Lung (tissue), 12 donors: ENCODE measurements around the gene CDKN2B-AS1. TPM values are rescaled to one million over a fixed set of nuclear protein-coding genes. Genes with fewer than 3 reads are reported as not detected.

Experiments used
- ATAC-seq: fragments of 200-7000 bp; cut with Tn5 transposase; one replicate; pipeline ENCODE4 v1.9.1; 2020; ENCODE audit warnings: moderate number of reproducible peaks; ENCODE audit not compliant: insufficient read depth, low FRiP score
- DNase-seq, 3 donors: peaks; one replicate each; pipeline ENCODE4 v3.0.0-alpha.2; 2013 to 2017
- H3K27ac ChIP-seq, 2 donors: one replicate each; pipeline ENCODE4 v1.5.1; 2013; ENCODE audit warnings: mild to moderate bottlenecking in 2 of 2, moderate library complexity in 2 of 2, control low read depth in 1 of 2, inconsistent platforms in 1 of 2, low read depth in 1 of 2, low read length in 1 of 2
- H3K27me3 ChIP-seq, 3 donors: one replicate each; pipeline ENCODE4 v1.5.1; 2013; ENCODE audit warnings: low read length in 2 of 3; ENCODE audit not compliant: control insufficient read depth in 3 of 3, insufficient read depth in 3 of 3
- H3K36me3 ChIP-seq, 4 donors: one replicate each; pipeline ENCODE4 v1.5.1; 2013; ENCODE audit warnings: low read length in 4 of 4, mild to moderate bottlenecking in 1 of 4, moderate library complexity in 1 of 4; ENCODE audit not compliant: control insufficient read depth in 4 of 4, insufficient read depth in 4 of 4
- H3K4me1 ChIP-seq, 5 donors: one replicate each; pipeline ENCODE4 v1.5.1; 2013; ENCODE audit warnings: low read length in 5 of 5, mild to moderate bottlenecking in 2 of 5, moderate library complexity in 1 of 5; ENCODE audit not compliant: control insufficient read depth in 5 of 5, insufficient read depth in 5 of 5
- H3K4me3 ChIP-seq: one replicate; pipeline ENCODE4 v1.5.1; 2013; ENCODE audit warnings: mild to moderate bottlenecking, control low read depth, moderate library complexity
- H3K9ac ChIP-seq, 2 donors: one replicate each; pipeline ENCODE4 v1.5.1; 2013; ENCODE audit warnings: low read length in 2 of 2, control low read depth in 1 of 2; ENCODE audit not compliant: insufficient read depth in 1 of 2
- H3K9me3 ChIP-seq, 4 donors: one replicate each; pipeline ENCODE4 v1.5.1; 2013; ENCODE audit warnings: low read length in 3 of 4, mild to moderate bottlenecking in 1 of 4, moderate library complexity in 1 of 4; ENCODE audit not compliant: control insufficient read depth in 4 of 4, insufficient read depth in 3 of 4
- WGBS, 2 donors: extraction: QIAGEN DNeasy Blood & Tissue Kit; methylation state at CpG; one replicate each; pipeline ENCODE4 v1.1.7; 2013; 5-methylcytosine and 5-hydroxymethylcytosine counted together
- polyA plus RNA-seq, 2 donors: library from polyadenylated mRNA; stranded (reverse); fragments of 200-250 nt; gene quantifications; one replicate each; pipeline ENCODE4 v1.2.1, GENCODE V29; 2013
- total RNA-seq, 2 donors: library from RNA; depleted of rRNA in 1 of 2; stranded (reverse); fragments of >200 nt in 1 of 2; gene quantifications; one replicate each; pipeline ENCODE4 v1.2.1, GENCODE V29; 2014 to 2021
- TF ChIP-seq, protein P1 (sequence below): IDR thresholded peaks from 2 replicates; pipeline ENCODE4 v1.5.1; 2012; ENCODE audit warnings: mild to moderate bottlenecking; ENCODE audit errors: control extremely low read depth, extremely low read depth
- donor health status: control.
- donor health status: control.
- donor health status: Bipolar disorder and iron deficiency.
- donor health status: healthy.
- donor health status: DM: yes; HTN: yes; CAD: no.

The CDKN2B-AS1 gene
- total and polyA plus RNA-seq, 4 donors: 0.32 to 1.2 (median 0.59) TPM

DNA sequence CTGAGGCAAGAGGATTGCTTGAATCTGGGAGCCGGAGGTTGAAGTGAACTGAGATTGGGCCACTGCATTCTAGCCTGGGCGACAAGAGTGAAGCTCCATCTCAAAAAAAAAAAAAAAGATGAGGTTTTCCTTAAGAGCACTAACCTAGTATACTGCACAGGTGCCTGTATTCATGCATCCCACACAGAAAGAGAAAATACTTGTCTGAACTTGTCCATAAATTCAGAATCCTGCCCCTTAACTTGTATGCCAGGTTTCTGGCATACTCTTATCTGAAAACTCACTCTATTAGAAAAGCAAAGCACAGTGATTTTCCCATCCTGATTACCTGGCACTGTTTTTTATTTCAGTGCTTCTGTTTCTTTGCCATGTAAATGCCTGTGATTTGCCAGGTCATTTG is 139.8 kb downstream of the CDKN2B-AS1 start:
- ATAC-seq: no peak
- Histone ChIP-seq H3K27me3 (no peaks in the 10 kb centered on the region), H3K4me3 (no peak overlapping the region), H3K4me1 (no peaks in the 10 kb centered on the region), H3K9me3 (no peaks in the 10 kb centered on the region), H3K36me3 (no peaks in the 10 kb centered on the region), H3K27ac (no peak overlapping the region), H3K9ac (no peak overlapping the region)
- 80 to 85% methylated on average over 2 of the region's 2 CpGs for WGBS, 2 donors
- TF ChIP-seq, protein P1, sequence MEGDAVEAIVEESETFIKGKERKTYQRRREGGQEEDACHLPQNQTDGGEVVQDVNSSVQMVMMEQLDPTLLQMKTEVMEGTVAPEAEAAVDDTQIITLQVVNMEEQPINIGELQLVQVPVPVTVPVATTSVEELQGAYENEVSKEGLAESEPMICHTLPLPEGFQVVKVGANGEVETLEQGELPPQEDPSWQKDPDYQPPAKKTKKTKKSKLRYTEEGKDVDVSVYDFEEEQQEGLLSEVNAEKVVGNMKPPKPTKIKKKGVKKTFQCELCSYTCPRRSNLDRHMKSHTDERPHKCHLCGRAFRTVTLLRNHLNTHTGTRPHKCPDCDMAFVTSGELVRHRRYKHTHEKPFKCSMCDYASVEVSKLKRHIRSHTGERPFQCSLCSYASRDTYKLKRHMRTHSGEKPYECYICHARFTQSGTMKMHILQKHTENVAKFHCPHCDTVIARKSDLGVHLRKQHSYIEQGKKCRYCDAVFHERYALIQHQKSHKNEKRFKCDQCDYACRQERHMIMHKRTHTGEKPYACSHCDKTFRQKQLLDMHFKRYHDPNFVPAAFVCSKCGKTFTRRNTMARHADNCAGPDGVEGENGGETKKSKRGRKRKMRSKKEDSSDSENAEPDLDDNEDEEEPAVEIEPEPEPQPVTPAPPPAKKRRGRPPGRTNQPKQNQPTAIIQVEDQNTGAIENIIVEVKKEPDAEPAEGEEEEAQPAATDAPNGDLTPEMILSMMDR: no peak
- DNase-seq: no peak

GRCh38 chr9:22136461-22137096 is 142.0 kb downstream of the CDKN2B-AS1 start:
- H3K4me1 ChIP-seq: no peaks in the 10 kb centered on the region
- no peak overlapping the region for H3K4me3 ChIP-seq
- DNase-seq (no peak), ATAC-seq (no peak)
- TF ChIP-seq, protein P1: no peak
- no peaks in the 10 kb centered on the region for H3K36me3 ChIP-seq
- no peaks in the 10 kb centered on the region for H3K9me3 ChIP-seq
- H3K27ac ChIP-seq: no peak overlapping the region
- no peaks in the 10 kb centered on the region for H3K27me3 ChIP-seq
- no peak overlapping the region for H3K9ac ChIP-seq
- WGBS, 2 donors: 66 to 82% methylated on average over 3 of the region's 3 CpGs

DNA sequence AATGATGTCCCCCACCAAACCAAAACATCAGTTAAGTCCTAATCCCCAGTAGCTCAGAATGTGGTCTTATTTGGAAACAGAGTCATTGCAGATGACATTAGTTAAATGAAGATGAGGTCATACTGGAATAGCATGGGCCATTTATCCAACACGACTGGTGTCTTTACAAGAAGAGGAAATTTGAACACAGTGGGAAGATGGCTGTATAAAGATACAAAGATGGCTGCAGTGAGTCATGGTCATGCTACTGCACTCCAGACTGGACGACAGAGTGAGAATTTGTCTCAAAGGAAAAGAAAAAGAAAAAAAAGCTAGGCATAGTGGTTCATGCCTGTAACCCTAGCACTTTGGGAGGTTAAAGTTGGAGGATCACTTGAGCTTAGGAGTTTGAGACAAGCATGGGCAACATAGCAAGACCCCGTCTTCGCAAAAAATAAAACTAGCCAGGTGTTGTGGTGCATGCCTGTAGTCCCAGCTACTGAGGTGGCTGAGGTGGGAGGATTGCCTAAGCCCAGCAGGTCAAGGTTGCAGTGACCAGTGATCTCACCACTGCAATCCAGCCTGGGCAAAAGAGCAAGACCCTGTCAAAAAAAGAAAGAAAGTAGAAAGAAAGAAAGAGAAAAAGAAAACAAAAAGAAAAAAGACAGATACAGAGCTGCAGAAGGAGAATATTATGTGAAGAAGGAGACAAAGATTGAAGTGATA is 144.5 kb downstream of the CDKN2B-AS1 start:
- no peaks in the 10 kb centered on the region for H3K36me3 ChIP-seq
- TF ChIP-seq, protein P1: no peak
- H3K9ac ChIP-seq: no peak overlapping the region
- H3K9me3 ChIP-seq: no peaks in the 10 kb centered on the region
- H3K4me3 ChIP-seq: no peak overlapping the region
- 90% methylated on average over 4 of the region's 4 CpGs for WGBS, 2 donors
- no peaks in the 10 kb centered on the region for H3K27me3 ChIP-seq
- ATAC-seq (no peak), DNase-seq (no peak)
- H3K27ac ChIP-seq: no peak overlapping the region
- H3K4me1 ChIP-seq: no peaks in the 10 kb centered on the region
